GM18498 (cell line): ENCODE results near the gene ATP2A3.

Source experiments
- ATAC-seq: cut with Tn5 transposase; IDR thresholded peaks from one replicate; pipeline ENCODE4 v1.9.1; 2021; ENCODE audit warnings: mild to moderate bottlenecking, moderate library complexity; ENCODE audit not compliant: unreplicated experiment

Gene ATP2A3

DNA sequence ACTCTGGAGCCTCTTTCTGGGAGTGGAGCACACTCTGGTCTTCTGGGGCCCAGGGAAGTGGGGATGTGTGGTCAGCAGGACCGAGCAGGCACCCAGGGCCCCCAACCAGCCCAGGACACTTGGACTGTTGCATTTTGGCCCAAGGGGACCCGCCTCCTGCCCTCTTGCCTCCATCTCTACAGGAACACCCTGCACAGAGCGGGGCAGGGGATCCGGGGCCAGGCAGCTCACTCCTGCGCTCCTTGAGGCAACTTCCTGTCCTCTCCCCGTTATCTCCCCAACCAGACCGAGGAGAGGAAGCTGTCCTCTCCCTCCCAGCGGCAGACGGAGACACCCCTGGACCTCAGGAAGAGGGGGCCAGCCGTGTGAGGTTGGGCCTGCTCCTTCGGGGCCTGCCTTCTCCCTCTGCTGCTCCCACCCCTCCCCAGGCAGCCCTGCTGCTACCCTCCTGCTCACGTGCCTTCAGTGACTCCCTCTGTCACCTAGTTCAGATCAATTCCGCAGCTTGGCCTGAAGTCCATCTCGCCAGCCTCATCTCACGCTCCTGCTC lies 10.0 kb upstream of the ATP2A3 start:
- ATAC-seq = no peak

GRCh38 chr17:3973495-3974137 lies 9.4 kb upstream of the ATP2A3 start:
- ATAC-seq = no peak

- no peak for ATAC-seq
These were observed 8.7 kb upstream of the ATP2A3 start for GRCh38 chr17:3972931-3973330.

GRCh38 chr17:3972281-3972731 lies 8.1 kb upstream of the ATP2A3 start:
- no peak for ATAC-seq

- no peak for ATAC-seq
These were observed 6.4 kb upstream of the ATP2A3 start for GRCh38 chr17:3970668-3971067.

GRCh38 chr17:3969963-3970362 lies 5.7 kb upstream of the ATP2A3 start:
- no peak for ATAC-seq

GRCh38 chr17:3968886-3969524 lies 4.8 kb upstream of the ATP2A3 start:
- no peak for ATAC-seq

GRCh38 chr17:3968015-3968414 lies 3.8 kb upstream of the ATP2A3 start:
- ATAC-seq = no peak

DNA sequence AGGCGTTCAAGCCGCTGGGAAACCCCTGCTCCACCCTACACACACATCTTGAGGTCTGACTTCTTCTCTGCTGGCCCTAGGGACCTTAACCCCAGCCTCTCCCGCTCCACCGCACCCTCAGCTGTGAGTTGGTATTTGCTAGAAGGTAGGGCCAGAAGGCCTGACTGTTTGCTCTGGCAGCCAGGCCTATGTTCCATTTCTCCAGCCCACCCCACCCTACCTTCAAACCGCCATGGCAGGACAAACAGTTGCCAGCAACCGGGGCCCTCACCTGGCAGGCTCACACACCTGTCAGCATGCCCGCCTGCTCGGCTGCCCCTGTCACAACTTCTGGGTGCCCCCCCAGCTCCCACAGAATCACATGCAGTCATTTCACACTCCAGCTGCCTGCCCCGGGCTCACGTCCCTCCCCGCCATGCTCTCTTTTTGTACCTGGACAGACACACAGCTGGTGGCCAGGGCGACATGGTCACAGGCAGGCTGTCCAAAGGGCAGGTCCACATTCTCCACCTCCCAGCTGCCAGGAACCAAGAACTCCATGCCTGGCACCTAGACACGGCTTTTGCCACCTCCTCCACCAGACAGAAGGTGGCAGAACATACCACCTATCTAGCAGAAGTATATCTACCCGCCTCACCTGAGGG lies 2.6 kb upstream of the ATP2A3 start:
- ATAC-seq = no peak

GRCh38 chr17:3965118-3965800 lies 1.0 kb upstream of the ATP2A3 start:
- no peak for ATAC-seq

- ATAC-seq = peak; percentile 26
These were observed 718 bp downstream of the ATP2A3 start for GRCh38 chr17:3963237-3964201.

DNA sequence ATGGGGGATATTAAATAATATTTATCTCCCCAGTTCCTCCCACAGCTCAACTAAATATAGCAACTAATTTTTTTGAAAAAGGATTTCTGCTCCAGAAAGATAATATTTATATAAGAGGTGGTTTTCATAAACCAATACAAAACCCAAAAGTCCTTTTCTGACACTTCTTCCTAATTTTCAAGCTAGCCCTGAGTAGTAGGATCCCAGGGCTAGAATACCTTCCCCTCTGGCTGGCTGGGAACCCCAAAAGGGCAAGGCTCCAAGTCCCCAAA lies 1.3 kb downstream of the ATP2A3 start:
- ATAC-seq = no peak

- ATAC-seq = no peak
These were observed 1.8 kb downstream of the ATP2A3 start for GRCh38 chr17:3962217-3962964.

GRCh38 chr17:3961564-3962047 lies 2.6 kb downstream of the ATP2A3 start:
- ATAC-seq = no peak

DNA sequence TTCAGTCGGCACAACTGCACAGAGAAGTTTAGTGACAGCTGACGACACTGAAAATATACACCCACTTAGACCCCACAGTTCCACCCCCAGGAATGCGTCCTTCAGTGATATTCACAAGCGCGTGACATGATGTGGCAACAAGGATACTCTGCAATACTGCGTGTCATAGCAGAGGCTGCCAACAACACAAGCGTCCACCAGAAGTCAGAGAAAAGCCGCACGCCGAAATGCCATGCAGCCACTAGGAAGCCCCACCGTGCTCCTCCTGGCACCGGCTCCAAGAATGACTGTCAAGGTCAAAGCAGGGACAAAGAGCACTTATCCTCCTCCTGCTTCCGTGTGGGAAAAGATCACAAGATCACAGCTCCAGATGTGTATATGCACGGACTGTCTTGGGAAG lies 3.5 kb downstream of the ATP2A3 start:
- ATAC-seq = no peak

DNA sequence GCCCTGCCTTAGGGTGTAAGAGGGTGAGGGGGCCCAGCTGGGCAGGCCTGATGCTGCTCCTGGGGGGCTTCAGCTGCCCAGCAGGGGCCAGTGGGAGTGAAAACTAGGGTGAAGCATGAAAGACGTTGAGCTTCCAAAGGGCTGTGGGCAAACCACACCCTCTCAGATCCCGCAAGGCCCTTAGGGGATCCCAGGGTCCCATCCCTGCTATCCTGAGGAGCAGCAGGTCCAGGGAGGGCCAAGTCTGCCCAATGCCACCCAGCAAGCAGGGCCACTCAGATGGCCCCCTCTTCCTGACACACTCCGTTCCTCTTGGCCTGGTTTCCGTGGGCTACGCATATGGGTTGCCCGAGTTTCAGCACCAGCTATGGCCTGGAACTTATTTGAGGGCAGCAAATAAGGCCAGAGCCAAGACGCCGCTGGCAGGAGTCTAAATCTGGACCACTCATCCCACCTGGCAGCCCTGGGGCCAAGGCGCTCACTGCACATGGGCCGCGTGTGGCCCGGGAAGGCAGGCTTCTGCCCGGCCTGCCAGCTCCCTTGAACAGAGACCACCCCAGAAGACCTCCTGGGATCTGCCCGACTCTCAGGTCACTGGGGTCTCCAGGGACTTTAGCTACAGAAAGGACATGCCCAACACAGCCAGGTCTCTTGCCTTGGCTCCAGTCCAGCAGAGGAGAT lies 4.2 kb downstream of the ATP2A3 start:
- no peak for ATAC-seq

DNA sequence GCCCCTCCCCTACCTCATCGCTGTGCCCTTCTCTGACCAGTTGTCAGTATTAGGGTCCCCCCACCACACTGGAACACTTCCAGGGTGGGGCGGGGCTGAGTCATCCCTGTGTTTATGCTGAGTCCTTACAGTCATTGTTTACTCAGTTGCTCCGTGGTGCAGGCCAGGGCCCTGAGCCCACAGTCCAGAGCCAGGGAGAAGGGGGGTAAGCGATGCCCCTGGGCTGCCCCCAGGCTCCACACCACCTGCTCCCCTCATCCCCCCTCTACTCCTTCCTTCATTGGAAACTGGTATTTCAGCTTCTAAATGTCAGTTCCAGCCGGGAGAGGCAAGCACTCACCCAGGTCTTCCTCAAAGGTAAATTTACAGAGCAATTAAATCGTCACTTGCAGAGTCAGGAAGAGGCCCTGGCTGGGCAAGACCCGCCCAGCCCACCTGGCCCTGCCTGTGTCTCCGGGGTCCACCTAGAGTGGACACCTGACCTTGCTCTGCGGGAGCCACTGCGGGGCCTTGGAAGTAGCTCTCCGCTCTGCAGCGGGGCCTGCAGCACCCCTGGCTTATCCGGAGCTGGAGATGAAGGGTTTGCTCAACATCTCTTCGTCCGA lies 4.8 kb downstream of the ATP2A3 start:
- no peak for ATAC-seq

DNA sequence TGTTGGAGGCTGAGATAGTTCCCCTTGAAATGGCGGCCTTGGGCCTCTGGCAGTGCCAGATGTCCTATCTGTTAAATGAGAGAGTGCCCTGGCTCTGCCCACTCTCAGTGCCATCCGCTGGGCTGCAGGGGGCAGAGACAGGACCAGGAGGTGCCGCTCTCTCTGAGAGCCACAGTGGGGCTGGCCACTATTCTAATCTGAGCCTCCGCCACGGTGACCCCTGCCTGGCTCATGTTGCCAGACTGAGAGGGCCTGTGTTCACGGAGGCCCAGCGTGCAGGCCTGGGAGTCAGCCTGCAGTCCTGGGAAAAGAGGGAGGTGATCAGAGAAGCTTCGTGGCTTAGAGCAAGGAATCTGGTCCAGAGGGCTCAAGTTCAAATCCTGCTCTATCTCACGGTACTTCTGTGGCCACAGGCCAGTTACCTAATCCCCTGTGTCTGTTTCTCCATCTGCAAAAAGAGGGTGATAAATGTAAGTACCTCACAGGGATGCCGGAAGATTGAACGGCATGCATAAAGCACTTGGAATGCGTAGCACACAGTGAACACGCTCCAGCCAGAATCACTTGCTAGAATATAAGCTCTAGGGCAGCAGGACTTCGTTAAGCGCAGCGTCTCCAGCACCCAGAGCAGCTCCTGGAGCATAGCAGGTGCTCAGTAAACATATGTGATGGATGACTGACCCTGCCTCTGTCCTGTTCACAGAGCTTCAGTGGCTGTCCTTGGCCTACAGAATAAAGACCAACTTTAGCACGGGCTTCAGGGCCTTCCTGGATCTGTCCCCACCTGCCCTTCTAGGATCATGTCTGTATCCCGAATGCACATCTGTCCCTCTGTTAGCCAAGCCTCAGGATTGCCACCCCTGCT lies 6.3 kb downstream of the ATP2A3 start:
- no peak for ATAC-seq
